ENCODE results near the gene MTFR1L. TPM values are rescaled to one million over a fixed set of nuclear protein-coding genes. Genes with fewer than 3 reads are reported as not detected.

MTFR1L gene
- total RNA-seq, 2 experiments from 2014 or later, result 25.5 to 28.0 TPM

DNA sequence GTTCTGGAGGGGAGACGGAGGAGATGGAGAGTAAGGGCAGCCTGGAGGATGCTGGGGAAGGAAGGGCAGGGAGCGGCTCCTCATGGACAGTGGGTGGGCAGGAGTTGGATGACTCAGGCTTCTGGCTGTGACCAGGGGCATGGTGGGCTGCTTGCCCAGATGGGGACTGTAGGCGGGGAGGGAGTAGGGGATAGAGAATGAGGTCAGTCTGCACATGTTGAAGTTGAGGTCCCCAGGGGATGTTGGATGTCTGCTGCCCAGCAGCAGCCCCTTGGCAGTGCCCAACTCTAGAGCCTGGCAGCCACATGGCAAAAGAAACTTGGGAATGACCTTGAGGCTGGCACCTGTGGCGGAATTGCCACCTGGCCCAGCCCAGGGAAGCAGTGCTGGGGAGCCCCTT is 13.3 kb upstream of the MTFR1L start:
- no peaks in the 10 kb centered on the region for H3K9me3 Mint-ChIP-seq
- peaks cover 37% of the 10 kb centered on the region for H3K4me1 Mint-ChIP-seq (ENCODE audit: low read depth)
- H3K27me3 Mint-ChIP-seq, result no peaks in the 10 kb centered on the region
- POLR2A ChIA-PET, result no interaction called here
- H3K27me3 ChIP-seq (ENCODE audit: control insufficient read depth in 1 of 2, insufficient read depth in 2 of 2, low read length in 2 of 2), result no peaks in the 10 kb centered on the region
- H3K27ac Mint-ChIP-seq, result no peak overlapping the region
- ATAC-seq (ENCODE audit: poor library complexity) (no peak), DNase-seq (no peak)
- peaks cover 29% of the 10 kb centered on the region for H3K4me1 ChIP-seq (ENCODE audit: insufficient read depth, low read length)
- TF ChIP-seq, protein P1, sequence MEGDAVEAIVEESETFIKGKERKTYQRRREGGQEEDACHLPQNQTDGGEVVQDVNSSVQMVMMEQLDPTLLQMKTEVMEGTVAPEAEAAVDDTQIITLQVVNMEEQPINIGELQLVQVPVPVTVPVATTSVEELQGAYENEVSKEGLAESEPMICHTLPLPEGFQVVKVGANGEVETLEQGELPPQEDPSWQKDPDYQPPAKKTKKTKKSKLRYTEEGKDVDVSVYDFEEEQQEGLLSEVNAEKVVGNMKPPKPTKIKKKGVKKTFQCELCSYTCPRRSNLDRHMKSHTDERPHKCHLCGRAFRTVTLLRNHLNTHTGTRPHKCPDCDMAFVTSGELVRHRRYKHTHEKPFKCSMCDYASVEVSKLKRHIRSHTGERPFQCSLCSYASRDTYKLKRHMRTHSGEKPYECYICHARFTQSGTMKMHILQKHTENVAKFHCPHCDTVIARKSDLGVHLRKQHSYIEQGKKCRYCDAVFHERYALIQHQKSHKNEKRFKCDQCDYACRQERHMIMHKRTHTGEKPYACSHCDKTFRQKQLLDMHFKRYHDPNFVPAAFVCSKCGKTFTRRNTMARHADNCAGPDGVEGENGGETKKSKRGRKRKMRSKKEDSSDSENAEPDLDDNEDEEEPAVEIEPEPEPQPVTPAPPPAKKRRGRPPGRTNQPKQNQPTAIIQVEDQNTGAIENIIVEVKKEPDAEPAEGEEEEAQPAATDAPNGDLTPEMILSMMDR (IDR thresholded peaks at IDR 0.05), result no peak
- CTCF ChIA-PET, result no interaction called here
- intact Hi-C loops (cut with DNase I, micrococcal nuclease), result no loop called here
- no peaks in the 10 kb centered on the region for H3K9me3 ChIP-seq (ENCODE audit: control insufficient read depth in 1 of 2, insufficient read depth in 1 of 2, low read length in 2 of 2)
- peaks cover 31% of the 10 kb centered on the region for H3K36me3 ChIP-seq (ENCODE audit: insufficient read depth, low read length)
- H3K4me3 ChIP-seq (ENCODE audit: low read length), result no peak overlapping the region
- no peak overlapping the region for H3K27ac ChIP-seq (ENCODE audit: low read depth in 1 of 2, low read length in 2 of 2)
- peaks cover 52% of the 10 kb centered on the region for H3K36me3 Mint-ChIP-seq (ENCODE audit: low read depth)
- no peak overlapping the region for H3K4me3 Mint-ChIP-seq

GRCh38 chr1:25807480-25808390 is 12.0 kb upstream of the MTFR1L start:
- Mint-ChIP-seq H3K4me3 (no peak overlapping the region), H3K27me3 (no peaks in the 10 kb centered on the region), H3K27ac (no peak overlapping the region), H3K9me3 (no peaks in the 10 kb centered on the region), H3K36me3 (ENCODE audit: low read depth) (peaks cover 57% of the 10 kb centered on the region), H3K4me1 (ENCODE audit: low read depth) (peaks cover 24% of the 10 kb centered on the region)
- ATAC-seq (ENCODE audit: poor library complexity) (no peak), DNase-seq (no peak)
- no peak overlapping the region for H3K4me3 ChIP-seq (ENCODE audit: low read length)
- H3K27ac ChIP-seq (ENCODE audit: low read depth in 1 of 2, low read length in 2 of 2), result no peak overlapping the region
- peaks cover 16% of the 10 kb centered on the region for H3K4me1 ChIP-seq (ENCODE audit: insufficient read depth, low read length)
- intact Hi-C loops (cut with DNase I, micrococcal nuclease), result no loop called here
- H3K36me3 ChIP-seq (ENCODE audit: insufficient read depth, low read length), result peaks cover 36% of the 10 kb centered on the region
- no peaks in the 10 kb centered on the region for H3K9me3 ChIP-seq (ENCODE audit: control insufficient read depth in 1 of 2, insufficient read depth in 1 of 2, low read length in 2 of 2)
- TF ChIP-seq, protein P1 (IDR thresholded peaks at IDR 0.05), result no peak
- ChIA-PET CTCF (no interaction called here), POLR2A (interaction anchor here (0.8 to 1.4 kb wide), 3 partner anchors 12 to 237 kb away, joined by 3 to 4 read pairs (median 3); partner anchors contain the start of gene MTFR1L)
- no peaks in the 10 kb centered on the region for H3K27me3 ChIP-seq (ENCODE audit: control insufficient read depth in 1 of 2, insufficient read depth in 2 of 2, low read length in 2 of 2)

- H3K4me1 Mint-ChIP-seq (ENCODE audit: low read depth), result peaks cover 18% of the 10 kb centered on the region
- H3K27me3 Mint-ChIP-seq, result no peaks in the 10 kb centered on the region
- no peak for ATAC-seq (ENCODE audit: poor library complexity)
- H3K4me3 ChIP-seq (ENCODE audit: low read length), result no peak overlapping the region
- ChIA-PET POLR2A (interaction anchor here (0.6 to 3.6 kb wide), 4 partner anchors 11 to 243 kb away, joined by 3 to 14 read pairs (median 4); partner anchors contain the start of gene MTFR1L), CTCF (interaction anchor here (2.3 kb wide), 1 partner anchor 200 kb away, joined by 11 read pairs; no protein-coding TSS in a partner anchor)
- H3K4me1 ChIP-seq (ENCODE audit: insufficient read depth, low read length), result peaks cover 13% of the 10 kb centered on the region
- no peaks in the 10 kb centered on the region for H3K9me3 Mint-ChIP-seq
- no peak for DNase-seq
- TF ChIP-seq, protein P1 (IDR thresholded peaks at IDR 0.05), result no peak
- no peaks in the 10 kb centered on the region for H3K27me3 ChIP-seq (ENCODE audit: control insufficient read depth in 1 of 2, insufficient read depth in 2 of 2, low read length in 2 of 2)
- H3K36me3 Mint-ChIP-seq (ENCODE audit: low read depth), result peaks cover 60% of the 10 kb centered on the region
- H3K27ac ChIP-seq (ENCODE audit: low read depth in 1 of 2, low read length in 2 of 2), result no peak overlapping the region
- peaks cover 36% of the 10 kb centered on the region for H3K36me3 ChIP-seq (ENCODE audit: insufficient read depth, low read length)
- no peak overlapping the region for H3K4me3 Mint-ChIP-seq
- no peak overlapping the region for H3K27ac Mint-ChIP-seq
- H3K9me3 ChIP-seq (ENCODE audit: control insufficient read depth in 1 of 2, insufficient read depth in 1 of 2, low read length in 2 of 2), result no peaks in the 10 kb centered on the region
- intact Hi-C loops (cut with DNase I, micrococcal nuclease), result no loop called here
Measured at GRCh38 chr1:25808481-25809244, 11.1 kb upstream of the MTFR1L start.

All from CD4-positive, alpha-beta T cell (primary cell).